Left lobe of liver (tissue), 2 donors: ENCODE results near the gene RAB31. TPM values are rescaled to one million over a fixed set of nuclear protein-coding genes. Genes with fewer than 3 reads are reported as not detected.

ENCODE experiments used
- ATAC-seq: fragments of 200-7000 bp; cut with Tn5 transposase; one replicate; pipeline ENCODE4 v1.9.1; 2020; ENCODE audit warnings: mild to moderate bottlenecking, moderate library complexity
- DNase-seq: peaks from one replicate; pipeline ENCODE4 v3.0.0-alpha.2; 2020; ENCODE audit warnings: low spot score
- total RNA-seq: library from RNA; stranded (reverse); gene quantifications from one replicate; pipeline ENCODE4 v1.2.1, GENCODE V29; 2021
- donor health status: DM: no; HTN: no; CAD: no; lungs with moderate emphysema.
- donor health status: DM: no; HTN: yes; CAD: no.

Gene RAB31
- total RNA-seq, 1 donor from 2014 or later = 7.8 TPM

- DNase-seq (no peak), ATAC-seq (no peak)
Measured at GRCh38 chr18:9710037-9710436, 1.9 kb downstream of the RAB31 start.

- DNase-seq = no peak
- no peak for ATAC-seq
Measured at GRCh38 chr18:9711361-9712129, 3.4 kb downstream of the RAB31 start.

- ATAC-seq = no peak
- no peak for DNase-seq
Measured at GRCh38 chr18:9712130-9712577, 4.1 kb downstream of the RAB31 start.

GRCh38 chr18:9712611-9713010, 4.5 kb downstream of the RAB31 start:
- ATAC-seq = no peak
- DNase-seq = no peak

GRCh38 chr18:9714266-9715087, 6.4 kb downstream of the RAB31 start:
- DNase-seq (no peak), ATAC-seq (no peak)

- no peak for DNase-seq
- no peak for ATAC-seq
Measured at GRCh38 chr18:9715088-9715343, 6.9 kb downstream of the RAB31 start.

- DNase-seq (no peak), ATAC-seq (no peak)
Measured at GRCh38 chr18:9715978-9716774, 8.1 kb downstream of the RAB31 start.

GRCh38 chr18:9716780-9717563, 8.9 kb downstream of the RAB31 start:
- ATAC-seq (no peak), DNase-seq (no peak)

- DNase-seq (no peak), ATAC-seq (no peak)
Measured at GRCh38 chr18:9719421-9719981, 11.4 kb downstream of the RAB31 start.

- ATAC-seq (no peak), DNase-seq (no peak)
Measured at GRCh38 chr18:9720327-9720726, 12.2 kb downstream of the RAB31 start.

- ATAC-seq (no peak), DNase-seq (no peak)
Measured at GRCh38 chr18:9721893-9722550, 13.9 kb downstream of the RAB31 start.

- DNase-seq (no peak), ATAC-seq (peak; percentile 85)
Measured at GRCh38 chr18:9722691-9723090, 14.6 kb downstream of the RAB31 start.

GRCh38 chr18:9724797-9725585, 16.9 kb downstream of the RAB31 start:
- no peak for DNase-seq
- ATAC-seq = no peak

- DNase-seq = no peak
- ATAC-seq = no peak
Measured at GRCh38 chr18:9726175-9726574, 18.1 kb downstream of the RAB31 start.

- no peak for ATAC-seq
- DNase-seq = no peak
Measured at GRCh38 chr18:9726936-9727335, 18.8 kb downstream of the RAB31 start.

- peak; percentile 5 for DNase-seq
- ATAC-seq = no peak
Measured at GRCh38 chr18:9730786-9731185, 22.7 kb downstream of the RAB31 start.

- ATAC-seq = no peak
Measured at GRCh38 chr18:9731380-9731779, 23.3 kb downstream of the RAB31 start.

GRCh38 chr18:9732031-9732430, 23.9 kb downstream of the RAB31 start:
- ATAC-seq (no peak), DNase-seq (peak; percentile 41)

More at GRCh38 chr18:9731380-9731779, 23.3 kb downstream of the RAB31 start:
- DNase-seq = no peak

GRCh38 chr18:9734189-9734588, 26.1 kb downstream of the RAB31 start:
- ATAC-seq = peak; percentile 34
- peak; percentile 41 for DNase-seq
